Trophoblast cell (in vitro differentiated cells and primary cell): ENCODE measurements around the gene TFPT. TPM values are rescaled to one million over a fixed set of nuclear protein-coding genes. Genes with fewer than 3 reads are reported as not detected.

Experiments
- DNase-seq, 2 donors: peaks; one replicate each; pipeline ENCODE4 v3.0.0-alpha.2; 2016
- H2AFZ ChIP-seq: 2 replicates; pipeline ENCODE4 v1.6.1; 2013; ENCODE audit warnings: low read length, moderate library complexity, mild to moderate bottlenecking; ENCODE audit not compliant: insufficient read depth, poor library complexity
- H2AK5ac ChIP-seq: 2 replicates; pipeline ENCODE4 v1.6.1; 2013; ENCODE audit warnings: mild to moderate bottlenecking, low read length
- H2BK120ac ChIP-seq: 2 replicates; pipeline ENCODE4 v1.6.1; 2013; ENCODE audit warnings: low read length, mild to moderate bottlenecking, moderate library complexity; ENCODE audit not compliant: insufficient read depth, poor library complexity
- H2BK12ac ChIP-seq: 2 replicates; pipeline ENCODE4 v1.6.1; 2013; ENCODE audit warnings: mild to moderate bottlenecking, low read length, moderate library complexity
- H2BK5ac ChIP-seq: 2 replicates; pipeline ENCODE4 v1.6.1; 2013; ENCODE audit warnings: low read length, low read depth, moderate library complexity, mild to moderate bottlenecking; ENCODE audit not compliant: poor library complexity
- H3K14ac ChIP-seq: 2 replicates; pipeline ENCODE4 v1.6.1; 2013; ENCODE audit warnings: mild to moderate bottlenecking, low read length
- H3K18ac ChIP-seq: 2 replicates; pipeline ENCODE4 v1.6.1; 2013; ENCODE audit warnings: mild to moderate bottlenecking, low read length
- H3K23ac ChIP-seq: 2 replicates; pipeline ENCODE4 v1.6.1; 2013; ENCODE audit warnings: low read length
- H3K27ac ChIP-seq: 2 replicates; pipeline ENCODE4 v1.5.1; 2013; ENCODE audit warnings: low read depth, mild to moderate bottlenecking, inconsistent platforms, low read length, moderate library complexity
- H3K27me3 ChIP-seq: 2 replicates; pipeline ENCODE4 v1.6.1; 2013; ENCODE audit warnings: inconsistent platforms, mild to moderate bottlenecking, low read length, moderate library complexity; ENCODE audit not compliant: insufficient read depth
- H3K36me3 ChIP-seq, 2 experiments: 1 replicate in 1 of 2; 2 replicates in 1 of 2; pipeline ENCODE4 v1.6.1; 2013; ENCODE audit warnings: low read length in 2 of 2, mild to moderate bottlenecking in 2 of 2, moderate library complexity in 1 of 2; ENCODE audit not compliant: insufficient read depth in 2 of 2, control insufficient read depth in 1 of 2
- H3K4ac ChIP-seq: 2 replicates; pipeline ENCODE4 v1.6.1; 2013; ENCODE audit warnings: low read depth, mild to moderate bottlenecking, low read length, moderate library complexity
- H3K4me1 ChIP-seq, 2 experiments: 1 replicate in 1 of 2; 2 replicates in 1 of 2; pipeline ENCODE4 v1.6.1; 2013; ENCODE audit warnings: low read length in 2 of 2, mild to moderate bottlenecking in 2 of 2, moderate library complexity in 1 of 2; ENCODE audit not compliant: insufficient read depth in 2 of 2, control insufficient read depth in 1 of 2
- H3K4me2 ChIP-seq: 2 replicates; pipeline ENCODE4 v1.6.1; 2013; ENCODE audit warnings: inconsistent platforms, mild to moderate bottlenecking, low read length, moderate library complexity
- H3K4me3 ChIP-seq: 2 replicates; pipeline ENCODE4 v1.5.1; 2013; ENCODE audit warnings: mild to moderate bottlenecking, low read depth, low read length, inconsistent platforms
- H3K79me1 ChIP-seq: one replicate; pipeline ENCODE4 v1.6.1; 2013; ENCODE audit warnings: low read length
- H3K79me2 ChIP-seq: 2 replicates; pipeline ENCODE4 v1.6.1; 2013; ENCODE audit warnings: low read length, mild to moderate bottlenecking; ENCODE audit not compliant: control insufficient read depth, insufficient read depth, poor library complexity
- H3K9ac ChIP-seq: 2 replicates; pipeline ENCODE4 v1.6.1; 2013; ENCODE audit warnings: mild to moderate bottlenecking, low read length
- H3K9me3 ChIP-seq: 2 replicates; pipeline ENCODE4 v1.6.1; 2013; ENCODE audit warnings: low read depth, mild to moderate bottlenecking, control low read depth, inconsistent platforms, low read length; ENCODE audit not compliant: insufficient read depth
- H4K12ac ChIP-seq: 2 replicates; pipeline ENCODE4 v1.6.1; 2013; ENCODE audit warnings: low read depth, mild to moderate bottlenecking, low read length, moderate library complexity
- H4K8ac ChIP-seq: 2 replicates; pipeline ENCODE4 v1.6.1; 2013; ENCODE audit warnings: low read depth, mild to moderate bottlenecking, low read length, moderate library complexity
- H4K91ac ChIP-seq: one replicate; pipeline ENCODE4 v1.6.1; 2013; ENCODE audit warnings: low read depth, mild to moderate bottlenecking, low read length, moderate library complexity
- WGBS: extraction: QIAGEN DNeasy Blood & Tissue Kit; methylation state at CpG from one replicate; pipeline ENCODE4 v1.1.7; 2013; ENCODE audit warnings: missing lambda C conversion rate; ENCODE audit not compliant: insufficient read length, insufficient coverage; ENCODE audit errors: extremely low coverage; 5-methylcytosine and 5-hydroxymethylcytosine counted together
- polyA plus RNA-seq: library from polyadenylated mRNA; stranded (reverse); fragments of 200-250 nt; gene quantifications from 2 replicates; pipeline ENCODE4 v1.2.3, GENCODE V29; 2013

TFPT gene, protein sequence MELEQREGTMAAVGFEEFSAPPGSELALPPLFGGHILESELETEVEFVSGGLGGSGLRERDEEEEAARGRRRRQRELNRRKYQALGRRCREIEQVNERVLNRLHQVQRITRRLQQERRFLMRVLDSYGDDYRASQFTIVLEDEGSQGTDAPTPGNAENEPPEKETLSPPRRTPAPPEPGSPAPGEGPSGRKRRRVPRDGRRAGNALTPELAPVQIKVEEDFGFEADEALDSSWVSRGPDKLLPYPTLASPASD
- 13.4 and 14.2 TPM in 2 replicates for polyA plus RNA-seq

DNA sequence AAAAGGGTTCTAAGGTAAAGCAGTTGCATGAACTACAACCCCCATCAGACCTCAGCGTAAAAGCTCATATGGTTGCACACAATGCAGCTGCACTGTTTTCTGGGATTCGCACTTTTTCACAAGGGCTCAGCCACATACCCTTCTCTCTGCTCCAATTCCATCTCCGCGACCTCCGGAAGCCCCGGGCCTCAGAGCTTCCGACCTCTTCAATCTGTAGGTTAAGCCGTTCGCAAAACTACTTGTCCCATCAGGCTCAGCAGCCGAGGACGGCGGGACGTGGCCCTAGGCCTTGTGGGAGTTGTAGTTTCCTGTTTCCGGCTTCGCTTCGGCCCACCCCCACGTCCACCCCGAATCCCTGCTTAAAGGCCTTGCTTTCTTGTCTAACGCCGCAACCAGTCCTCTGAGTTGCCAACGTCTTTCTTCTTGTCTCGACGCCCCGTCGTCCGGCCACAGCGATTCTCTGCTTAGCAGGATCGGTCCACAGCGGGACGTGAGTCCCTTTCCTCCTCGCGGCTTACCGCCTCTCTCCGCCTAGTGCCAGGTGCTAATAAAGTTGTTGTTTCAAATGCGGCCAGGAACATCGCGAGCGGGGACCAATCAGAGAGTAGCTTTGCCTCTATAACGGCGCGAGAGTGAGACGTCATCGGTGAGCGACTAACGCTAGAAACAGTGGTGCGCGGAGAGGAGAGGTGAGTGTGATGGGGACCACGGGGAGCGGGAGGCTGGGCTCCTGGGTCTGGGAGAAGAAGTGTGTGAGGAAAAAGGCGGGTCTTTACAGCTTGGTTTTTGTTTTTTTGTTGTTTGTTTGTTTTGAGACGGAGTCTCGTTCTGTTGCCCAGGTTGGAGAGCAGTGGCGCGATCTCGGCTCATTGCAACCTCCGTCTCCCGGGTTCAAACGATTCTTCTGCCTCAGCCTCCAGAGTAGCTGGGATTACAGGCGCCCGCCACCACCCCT lies at the start of gene TFPT, which contains the start of gene PRPF31:
Gene TFPT (minus strand): TSS at position 549 of the 955 bp plus-strand sequence. CDS start 388 bp downstream, at position 161.
Gene PRPF31 (plus strand): TSS at position 646 of the 955 bp plus-strand sequence. CDS start 2,525 bp downstream, outside the sequence.
- peak within 1 kb of the TSS; percentile 92 for H4K8ac ChIP-seq
- WGBS = no CpG with 5 or more reads among the region's 60 CpGs

DNA sequence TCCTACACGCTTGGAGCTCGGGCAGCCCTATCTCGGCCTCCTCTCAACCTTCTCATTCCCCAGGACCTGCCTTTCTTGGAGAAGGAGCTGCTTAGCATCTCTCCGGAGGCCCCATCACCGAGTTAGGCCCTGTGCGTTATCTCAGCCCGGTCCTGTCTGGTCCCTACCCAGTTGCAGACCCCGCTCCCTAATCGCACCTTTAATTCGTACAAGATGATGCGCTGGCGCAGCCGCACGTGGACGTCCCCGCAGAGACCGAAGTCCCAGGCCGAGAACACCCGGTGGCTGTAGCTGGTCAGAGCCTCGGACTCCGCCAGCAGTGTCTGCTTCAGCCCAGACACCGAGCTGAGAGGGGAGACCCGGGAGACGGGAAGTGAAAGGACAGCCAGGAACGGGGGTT lies 49.8 kb upstream of the TFPT start:
- Histone ChIP-seq H3K14ac (no peak overlapping the region), H3K79me2 (peaks cover 2% of the 10 kb centered on the region), H3K9ac (no peak overlapping the region), H3K18ac (no peak overlapping the region), H3K36me3 (no peaks in the 10 kb centered on the region), H2BK120ac (no peak overlapping the region), H3K4me3 (no peak overlapping the region), H2AK5ac (no peak overlapping the region), H3K9me3 (peaks cover 6% of the 10 kb centered on the region), H3K27me3 (no peaks in the 10 kb centered on the region), H3K4ac (no peak overlapping the region), H4K8ac (no peak overlapping the region), H2BK12ac (no peak overlapping the region), H2AFZ (no peak overlapping the region), H3K4me2 (no peak overlapping the region), H3K4me1 (peaks cover 5 to 18% of the 10 kb centered on the region in 2 experiments), H4K91ac (no peak overlapping the region), H3K23ac (no peak overlapping the region), H3K79me1 (peaks cover under 1% of the 10 kb centered on the region), H3K27ac (no peak overlapping the region), H4K12ac (no peak overlapping the region), H2BK5ac (no peak overlapping the region)
- DNase-seq = no peak
- no CpG with 5 or more reads among the region's 25 CpGs for WGBS

More for the DNA sequence above, at the start of gene TFPT, which contains the start of gene PRPF31:
- H3K27ac ChIP-seq = peak within 1 kb of the TSS; percentile 52
- peaks cover 8 to 10% of the 10 kb centered on the region in 2 experiments for H3K4me1 ChIP-seq
- H3K23ac ChIP-seq = no peak within 1 kb of the TSS
- peak within 1 kb of the TSS; percentile 68 for H4K12ac ChIP-seq
- peak within 1 kb of the TSS; percentile 72 for H4K91ac ChIP-seq
- H2BK5ac ChIP-seq = peak within 1 kb of the TSS; percentile 71
- no peak within 1 kb of the TSS for H2BK12ac ChIP-seq
- peak; percentile 97 to 100 for DNase-seq
- peak within 1 kb of the TSS; percentile 74 for H2AFZ ChIP-seq
- peak within 1 kb of the TSS; percentile 51 for H3K18ac ChIP-seq
- H3K9me3 ChIP-seq = no peaks in the 10 kb centered on the region
- peak within 1 kb of the TSS; percentile 85 for H2AK5ac ChIP-seq
- H3K79me1 ChIP-seq = peaks cover 10% of the 10 kb centered on the region
- H3K9ac ChIP-seq = peak within 1 kb of the TSS; percentile 93
- no peaks in the 10 kb centered on the region for H3K27me3 ChIP-seq
- H3K79me2 ChIP-seq = peaks cover 9% of the 10 kb centered on the region
- peak within 1 kb of the TSS; percentile 64 for H3K14ac ChIP-seq
- H3K4me2 ChIP-seq = peak within 1 kb of the TSS; percentile 73
- H3K36me3 ChIP-seq = peaks cover 28 to 31% of the 10 kb centered on the region in 2 experiments
- peak within 1 kb of the TSS; percentile 87 for H3K4me3 ChIP-seq
- H2BK120ac ChIP-seq = peak within 1 kb of the TSS; percentile 20
- H3K4ac ChIP-seq = peak within 1 kb of the TSS; percentile 43

GRCh38 chr19:54164369-54165068 lies 49.1 kb upstream of the TFPT start:
- Histone ChIP-seq H3K27me3 (no peaks in the 10 kb centered on the region), H3K27ac (no peak overlapping the region), H3K36me3 (no peaks in the 10 kb centered on the region), H2AFZ (no peak overlapping the region), H3K9me3 (peaks cover 6% of the 10 kb centered on the region), H2BK120ac (no peak overlapping the region), H3K23ac (no peak overlapping the region), H3K4ac (no peak overlapping the region), H3K79me2 (peaks cover 4% of the 10 kb centered on the region), H3K14ac (no peak overlapping the region), H3K4me2 (no peak overlapping the region), H3K9ac (no peak overlapping the region), H2BK5ac (no peak overlapping the region), H4K91ac (no peak overlapping the region), H4K12ac (no peak overlapping the region), H2AK5ac (no peak overlapping the region), H4K8ac (no peak overlapping the region), H3K4me1 (peaks cover 5 to 18% of the 10 kb centered on the region in 2 experiments), H3K18ac (no peak overlapping the region), H3K4me3 (no peak overlapping the region), H3K79me1 (peaks cover 3% of the 10 kb centered on the region), H2BK12ac (no peak overlapping the region)
- DNase-seq = peak; percentile 60 to 71
- no CpG with 5 or more reads among the region's 37 CpGs for WGBS

DNA sequence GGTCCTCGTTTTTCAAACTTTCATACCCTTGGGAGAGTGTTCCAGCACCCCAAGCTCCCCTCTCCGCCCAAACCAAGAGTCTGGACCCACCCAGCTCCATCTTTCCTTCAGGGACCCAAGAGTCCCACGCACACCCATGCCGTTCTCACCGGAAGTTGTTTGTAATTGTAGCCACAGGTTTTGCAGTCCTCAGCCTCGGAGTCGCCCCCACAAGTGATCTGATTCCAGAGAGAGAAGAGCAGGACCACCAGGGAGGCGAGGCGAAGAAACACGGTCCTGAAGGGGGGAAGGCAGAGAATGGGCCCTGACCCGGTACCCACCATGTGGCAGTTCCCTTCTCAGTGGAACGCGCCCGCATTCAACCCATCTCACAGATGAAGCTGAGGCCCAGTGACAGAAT lies 47.4 kb upstream of the TFPT start:
- Histone ChIP-seq H2AFZ (no peak overlapping the region), H4K12ac (no peak overlapping the region), H2BK120ac (no peak overlapping the region), H3K4me2 (no peak overlapping the region), H3K79me1 (peaks cover 6% of the 10 kb centered on the region), H3K27me3 (no peaks in the 10 kb centered on the region), H3K4ac (no peak overlapping the region), H4K91ac (no peak overlapping the region), H3K9me3 (peaks cover 6% of the 10 kb centered on the region), H3K4me3 (no peak overlapping the region), H3K9ac (no peak overlapping the region), H3K36me3 (peaks cover 1 to 4% of the 10 kb centered on the region in 2 experiments), H3K4me1 (peaks cover 5 to 24% of the 10 kb centered on the region in 2 experiments), H3K79me2 (peaks cover 6% of the 10 kb centered on the region), H2BK5ac (no peak overlapping the region), H2AK5ac (no peak overlapping the region), H3K27ac (no peak overlapping the region), H3K18ac (no peak overlapping the region), H3K23ac (no peak overlapping the region), H4K8ac (no peak overlapping the region), H2BK12ac (no peak overlapping the region), H3K14ac (no peak overlapping the region)
- WGBS = no CpG with 5 or more reads among the region's 14 CpGs
- no peak for DNase-seq
